NCI-H82 treated with DMSO at 0.1 percent for 48 hours (cell line): ENCODE measurements around the gene DUSP16.
"Not testable (repeated sequence)": the region's sequence is repeated elsewhere in the genome, so short reads cannot be mapped to it uniquely, and the experiment has no call there.

Experiments used
- DNase-seq: peaks from one replicate; lab custom pipeline; 2025; ENCODE audit not compliant: unreplicated experiment; lab: John Stamatoyannopoulos, UW

The DUSP16 gene

GRCh38 chr12:12521888-12522287, 40.8 kb downstream of the DUSP16 start:
- no peak for DNase-seq

GRCh38 chr12:12521044-12521485, 41.6 kb downstream of the DUSP16 start:
- DNase-seq: no peak

- no peak for DNase-seq
These were observed 42.4 kb downstream of the DUSP16 start for GRCh38 chr12:12520273-12520672.

- DNase-seq: no peak
These were observed 43.2 kb downstream of the DUSP16 start for GRCh38 chr12:12519354-12519998.

- no peak for DNase-seq
These were observed 43.7 kb downstream of the DUSP16 start for GRCh38 chr12:12518919-12519318.

GRCh38 chr12:12518464-12518845, 44.2 kb downstream of the DUSP16 start:
- DNase-seq: no peak

GRCh38 chr12:12513416-12514006, 49.2 kb downstream of the DUSP16 start:
- no peak for DNase-seq

GRCh38 chr12:12511895-12512711, 50.6 kb downstream of the DUSP16 start:
- no peak for DNase-seq

GRCh38 chr12:12511021-12511783, 51.5 kb downstream of the DUSP16 start:
- no peak for DNase-seq

GRCh38 chr12:12510551-12510950, 52.1 kb downstream of the DUSP16 start:
- DNase-seq: no peak

GRCh38 chr12:12510141-12510540, 52.5 kb downstream of the DUSP16 start:
- DNase-seq: no peak

GRCh38 chr12:12508612-12509011, 54.1 kb downstream of the DUSP16 start:
- DNase-seq: no peak

- DNase-seq: no peak
These were observed 55.5 kb downstream of the DUSP16 start for GRCh38 chr12:12507121-12507520.

GRCh38 chr12:12506496-12506890, 56.2 kb downstream of the DUSP16 start:
- DNase-seq: no peak

- no peak for DNase-seq
These were observed 56.8 kb downstream of the DUSP16 start for GRCh38 chr12:12505544-12506495.

- no peak for DNase-seq
These were observed 59.1 kb downstream of the DUSP16 start for GRCh38 chr12:12503384-12504078.

- no peak for DNase-seq
These were observed 59.9 kb downstream of the DUSP16 start for GRCh38 chr12:12502815-12503151.

GRCh38 chr12:12502130-12502814, 60.4 kb downstream of the DUSP16 start:
- DNase-seq: not testable (repeated sequence)

- DNase-seq: no peak
These were observed 61.5 kb downstream of the DUSP16 start for GRCh38 chr12:12501121-12501520.
